GM13976 (cell line): ENCODE data around the gene OR4D11.
"Not testable (repeated sequence)": the region's sequence is repeated elsewhere in the genome, so short reads cannot be mapped to it uniquely, and the experiment has no call there.

ENCODE experiments used
- DNase-seq: peaks from one replicate; pipeline ENCODE4 v3.0.0; 2012; ENCODE audit warnings: low spot score
- CTCF ChIP-seq: IDR thresholded peaks from 2 replicates; pipeline ENCODE4 v1.5.1; 2012; ENCODE audit warnings: borderline replicate concordance, mild to moderate bottlenecking; ENCODE audit not compliant: insufficient read depth; ENCODE audit errors: extremely low read depth, missing control alignments, control extremely low read depth
- in situ Hi-C: fragments of 300-500 bp; cut with MboI; formaldehyde crosslinking; loops from one replicate; pipeline ENCODE4 v1.12.0; 2022; ENCODE audit warnings: low sequenced_read_pairs, mixed read lengths, inconsistent platforms; ENCODE audit not compliant: unreplicated experiment

Gene OR4D11

GRCh38 chr11:59480359-59480758, 23.0 kb upstream of the OR4D11 start:
- no peak for TF ChIP-seq CTCF
- in situ Hi-C loops: no loop called here
- no peak for DNase-seq

GRCh38 chr11:59501931-59502330, 1.4 kb upstream of the OR4D11 start:
- no peak for DNase-seq
- no peak for TF ChIP-seq CTCF
- in situ Hi-C loops: loop anchor here (10.0 kb wide), 1 partner anchor 57 kb away; no protein-coding TSS in a partner anchor

GRCh38 chr11:59510941-59511589, 7.7 kb downstream of the OR4D11 start, which contains the start of gene OR4D9:
Gene OR4D9 (plus strand): TSS chr11:59511539. CDS start chr11:59514913, 3,374 bp downstream.
- DNase-seq: no peak
- TF ChIP-seq CTCF: no peak
- in situ Hi-C loops: no loop called here

- no peak for TF ChIP-seq CTCF
- no peak for DNase-seq
- in situ Hi-C loops: no loop called here
Observed at GRCh38 chr11:59511675-59512074, 8.3 kb downstream of the OR4D11 start.

GRCh38 chr11:59520139-59520538, 16.8 kb downstream of the OR4D11 start:
- DNase-seq, in situ Hi-C loops: not testable (repeated sequence)

- in situ Hi-C loops: no loop called here
- no peak for TF ChIP-seq CTCF
- DNase-seq: no peak
Observed at GRCh38 chr11:59520741-59521140, 17.4 kb downstream of the OR4D11 start.

GRCh38 chr11:59523541-59523940, 20.2 kb downstream of the OR4D11 start:
- no peak for DNase-seq
- no peak for TF ChIP-seq CTCF
- in situ Hi-C loops: no loop called here
